ENCODE results near the gene ICE1. TPM values are rescaled to one million over a fixed set of nuclear protein-coding genes. Genes with fewer than 3 reads are reported as not detected.
"Not testable (repeated sequence)": the region's sequence is repeated elsewhere in the genome, so short reads cannot be mapped to it uniquely, and the experiment has no call there.

ICE1 gene
- total and polyA plus RNA-seq, 7 experiments from 2014 or later, result 17.2 to 47.6 (median 32.4) TPM

GRCh38 chr5:5492087-5492933 lies 69.8 kb downstream of the ICE1 start:
- peaks cover 0 to 14% (median 0%) of the 10 kb centered on the region in 3 experiments for H3K36me3 ChIP-seq (ENCODE audit: control insufficient read depth in 2 of 3, insufficient read depth in 3 of 3, low read length in 3 of 3)
- Mint-ChIP-seq H3K27ac (peak overlapping the region in 6 of 9 donors; percentile 6 to 56 (median 38)), H3K27me3 (peaks cover 0 to 20% (median 0%) of the 10 kb centered on the region in 5 donors), H3K36me3 (peaks cover 0 to 17% (median 3%) of the 10 kb centered on the region in 5 donors), H3K4me3 (peak overlapping the region; percentile 60 to 77 (median 68)), H3K9me3 (peaks cover 0 to 4% (median 0%) of the 10 kb centered on the region in 11 donors), H3K4me1 (peaks cover 5 to 43% (median 32%) of the 10 kb centered on the region in 7 donors)
- H3K4me1 ChIP-seq (ENCODE audit: control insufficient read depth in 2 of 2, insufficient read depth in 2 of 2, low read length in 2 of 2), result peaks cover 0 to 7% of the 10 kb centered on the region in 2 donors
- DNase-seq (peak in 7 of 9 donors; percentile 40 to 67 (median 62)), ATAC-seq (peak; percentile 57)
- ChIA-PET POLR2A (interaction anchor here (0.6 kb wide), 1 partner anchor 37 kb away, joined by 3 read pairs; no protein-coding TSS in a partner anchor), CTCF (interaction anchor here (0.6 to 0.8 kb wide), 2 partner anchors 1148 to 1654 kb away, joined by 4 read pairs; no protein-coding TSS in a partner anchor)
- H3K27me3 ChIP-seq (ENCODE audit: control insufficient read depth in 2 of 2, insufficient read depth in 2 of 2, low read length in 2 of 2), result no peaks in the 10 kb centered on the region
- H3K9me3 ChIP-seq (ENCODE audit: control insufficient read depth in 2 of 3, low read length in 3 of 3), result no peaks in the 10 kb centered on the region
- no peak overlapping the region for H3K27ac ChIP-seq (ENCODE audit: low read depth, low read length)
- H3K4me3 ChIP-seq (ENCODE audit: low read length), result no peak overlapping the region
- intact Hi-C loops (cut with micrococcal nuclease), result loop anchor here (1.0 to 10.0 kb wide), 8 partner anchors 800 to 1332 kb away; partner anchors contain the start of gene TENT4A (in 1 of the 2)

- H3K36me3 ChIP-seq (ENCODE audit: control insufficient read depth in 2 of 3, insufficient read depth in 3 of 3, low read length in 3 of 3); ATAC-seq; H3K4me3 ChIP-seq (ENCODE audit: low read length); POLR2A ChIA-PET; H3K27me3 ChIP-seq (ENCODE audit: control insufficient read depth in 2 of 2, insufficient read depth in 2 of 2, low read length in 2 of 2); DNase-seq; H3K9me3 Mint-ChIP-seq; H3K4me1 ChIP-seq (ENCODE audit: control insufficient read depth in 2 of 2, insufficient read depth in 2 of 2, low read length in 2 of 2); H3K27ac ChIP-seq (ENCODE audit: low read depth, low read length); H3K9me3 ChIP-seq (ENCODE audit: control insufficient read depth in 2 of 3, low read length in 3 of 3): not testable (repeated sequence)
- peaks cover 5 to 43% (median 32%) of the 10 kb centered on the region in 7 donors for H3K4me1 Mint-ChIP-seq
- CTCF ChIA-PET, result interaction anchor here (0.8 kb wide), 2 partner anchors 207 to 1147 kb away, joined by 4 read pairs; no protein-coding TSS in a partner anchor
- peaks cover 0 to 11% (median 3%) of the 10 kb centered on the region in 5 donors for H3K36me3 Mint-ChIP-seq
- H3K4me3 Mint-ChIP-seq, result peak overlapping the region in 3 of 10 donors; percentile 8 to 77 (median 69)
- peaks cover 0 to 24% (median 0%) of the 10 kb centered on the region in 5 donors for H3K27me3 Mint-ChIP-seq
- peak overlapping the region in 1 of 9 donors; percentile 36 for H3K27ac Mint-ChIP-seq
- intact Hi-C loops (cut with micrococcal nuclease), result loop anchor here (1.0 to 10.0 kb wide), 8 partner anchors 799 to 1332 kb away; partner anchors contain the start of gene TENT4A (in 1 of the 2)
Measured at GRCh38 chr5:5492934-5493271, 70.4 kb downstream of the ICE1 start.

- ATAC-seq, result peak; percentile 98
- peaks cover 0 to 27% (median 7%) of the 10 kb centered on the region in 5 donors for H3K27me3 Mint-ChIP-seq
- H3K27me3 ChIP-seq (ENCODE audit: control insufficient read depth in 2 of 2, insufficient read depth in 2 of 2, low read length in 2 of 2), result no peaks in the 10 kb centered on the region
- H3K4me1 ChIP-seq (ENCODE audit: control insufficient read depth in 2 of 2, insufficient read depth in 2 of 2, low read length in 2 of 2), result peaks cover 0 to 7% of the 10 kb centered on the region in 2 donors
- H3K9me3 Mint-ChIP-seq, result peaks cover 0 to 4% (median 0%) of the 10 kb centered on the region in 11 donors
- peak overlapping the region; percentile 45 to 79 (median 60) for H3K4me3 Mint-ChIP-seq
- H3K9me3 ChIP-seq (ENCODE audit: control insufficient read depth in 2 of 3, low read length in 3 of 3), result no peaks in the 10 kb centered on the region
- no peak overlapping the region for H3K27ac ChIP-seq (ENCODE audit: low read depth, low read length)
- H3K27ac Mint-ChIP-seq, result peak overlapping the region in 1 of 9 donors; percentile 39
- peak; percentile 61 to 82 (median 80) for DNase-seq
- ChIA-PET CTCF (no interaction called here), POLR2A (no interaction called here)
- H3K36me3 ChIP-seq (ENCODE audit: control insufficient read depth in 2 of 3, insufficient read depth in 3 of 3, low read length in 3 of 3), result peaks cover 0 to under 1% (median 0%) of the 10 kb centered on the region in 3 experiments
- peak overlapping the region; percentile 21 for H3K4me3 ChIP-seq (ENCODE audit: low read length)
- H3K36me3 Mint-ChIP-seq, result peaks cover 0 to 3% (median 0%) of the 10 kb centered on the region in 5 donors
- peaks cover 5 to 43% (median 32%) of the 10 kb centered on the region in 7 donors for H3K4me1 Mint-ChIP-seq
- intact Hi-C loops (cut with micrococcal nuclease), result loop anchor here (1.0 to 10.0 kb wide), 12 partner anchors 29 to 1330 kb away; partner anchors contain the start of genes ICE1 (in 2 of the 2), MED10 (in 2 of the 2), NSUN2 (in 2 of the 2) and SRD5A1 (in 2 of the 2)
Measured at GRCh38 chr5:5494489-5495402, 72.3 kb downstream of the ICE1 start.

DNA sequence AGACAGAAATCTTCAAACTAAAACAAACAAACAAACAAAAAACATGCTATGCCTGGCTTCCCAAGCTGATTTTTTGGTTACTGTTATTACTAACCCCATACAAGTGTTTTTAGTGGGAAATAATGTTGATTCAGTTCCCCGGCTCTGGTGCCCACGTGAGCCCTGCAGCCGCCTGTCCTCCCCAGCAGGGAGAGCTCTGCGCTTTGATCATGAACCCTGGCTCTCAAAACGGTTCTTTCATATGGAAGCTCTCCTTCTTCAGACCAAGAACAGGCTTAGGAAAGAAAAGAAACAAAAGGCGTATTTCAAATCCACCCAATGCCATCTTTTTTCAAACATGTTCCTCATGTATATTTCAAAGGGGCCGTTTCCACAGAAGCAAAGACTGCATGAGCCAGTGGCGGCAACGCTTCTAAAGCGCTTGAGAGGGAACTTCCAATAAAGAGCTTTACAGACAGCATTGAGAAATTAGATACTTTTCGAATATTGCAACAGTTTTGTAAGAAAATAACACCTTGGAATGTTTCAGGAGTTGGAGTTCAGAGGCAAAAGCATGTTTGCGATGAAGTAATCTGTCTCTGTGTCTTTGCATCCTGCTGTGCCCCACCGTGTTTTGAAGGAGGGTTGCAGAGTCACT lies 74.8 kb downstream of the ICE1 start:
- no peaks in the 10 kb centered on the region for H3K36me3 ChIP-seq (ENCODE audit: control insufficient read depth in 2 of 3, insufficient read depth in 3 of 3, low read length in 3 of 3)
- H3K9me3 Mint-ChIP-seq, result no peaks in the 10 kb centered on the region

GRCh38 chr5:5499442-5499841 lies 77.0 kb downstream of the ICE1 start:
- Mint-ChIP-seq H3K36me3 (peaks cover 3 to 10% (median 7%) of the 10 kb centered on the region in 5 donors), H3K27me3 (peaks cover 19 to 41% (median 31%) of the 10 kb centered on the region in 5 donors), H3K27ac (no peak overlapping the region), H3K9me3 (peaks cover 0 to 15% (median 6%) of the 10 kb centered on the region in 11 donors), H3K4me1 (peaks cover 0 to 20% (median 16%) of the 10 kb centered on the region in 7 donors), H3K4me3 (no peak overlapping the region)
- H3K9me3 ChIP-seq (ENCODE audit: control insufficient read depth in 2 of 3, low read length in 3 of 3), result no peaks in the 10 kb centered on the region
- CTCF ChIA-PET, result no interaction called here
- H3K27me3 ChIP-seq (ENCODE audit: control insufficient read depth in 2 of 2, insufficient read depth in 2 of 2, low read length in 2 of 2), result no peaks in the 10 kb centered on the region
- no peaks in the 10 kb centered on the region for H3K4me1 ChIP-seq (ENCODE audit: control insufficient read depth in 2 of 2, insufficient read depth in 2 of 2, low read length in 2 of 2)
- intact Hi-C loops (cut with micrococcal nuclease), result loop anchor here in 1 of 2 donors (10.0 kb wide), 3 partner anchors 1215 to 1325 kb away; partner anchors contain the start of gene TENT4A
- ATAC-seq (no peak), DNase-seq (no peak)
- H3K36me3 ChIP-seq (ENCODE audit: control insufficient read depth in 2 of 3, insufficient read depth in 3 of 3, low read length in 3 of 3), result no peaks in the 10 kb centered on the region
- POLR2A ChIA-PET, result no interaction called here
- H3K4me3 ChIP-seq (ENCODE audit: low read length), result no peak overlapping the region
- H3K27ac ChIP-seq (ENCODE audit: low read depth, low read length), result no peak overlapping the region

More for the DNA sequence above, 74.8 kb downstream of the ICE1 start:
- H3K9me3 ChIP-seq (ENCODE audit: control insufficient read depth in 2 of 3, low read length in 3 of 3), result no peaks in the 10 kb centered on the region
- intact Hi-C loops (cut with micrococcal nuclease), result loop anchor here in 1 of 2 donors (10.0 kb wide), 3 partner anchors 1218 to 1328 kb away; partner anchors contain the start of gene TENT4A
- Mint-ChIP-seq H3K4me3 (no peak overlapping the region), H3K36me3 (peaks cover 0 to 3% (median 0%) of the 10 kb centered on the region in 5 donors), H3K27ac (no peak overlapping the region), H3K4me1 (peaks cover 5 to 36% (median 29%) of the 10 kb centered on the region in 7 donors), H3K27me3 (peaks cover under 1 to 36% (median 15%) of the 10 kb centered on the region in 5 donors)
- peaks cover 0 to 7% of the 10 kb centered on the region in 2 donors for H3K4me1 ChIP-seq (ENCODE audit: control insufficient read depth in 2 of 2, insufficient read depth in 2 of 2, low read length in 2 of 2)
- H3K27ac ChIP-seq (ENCODE audit: low read depth, low read length), result no peak overlapping the region
- H3K4me3 ChIP-seq (ENCODE audit: low read length), result no peak overlapping the region
- ATAC-seq, result no peak
- H3K27me3 ChIP-seq (ENCODE audit: control insufficient read depth in 2 of 2, insufficient read depth in 2 of 2, low read length in 2 of 2), result no peaks in the 10 kb centered on the region
- POLR2A ChIA-PET, result no interaction called here
- DNase-seq, result peak in 4 of 9 donors; percentile 25 to 33 (median 28)
- CTCF ChIA-PET, result interaction anchor here (0.5 kb wide), 1 partner anchor 880 kb away, joined by 3 read pairs; no protein-coding TSS in a partner anchor
